ENCODE results near the gene SIDT2.

DNA sequence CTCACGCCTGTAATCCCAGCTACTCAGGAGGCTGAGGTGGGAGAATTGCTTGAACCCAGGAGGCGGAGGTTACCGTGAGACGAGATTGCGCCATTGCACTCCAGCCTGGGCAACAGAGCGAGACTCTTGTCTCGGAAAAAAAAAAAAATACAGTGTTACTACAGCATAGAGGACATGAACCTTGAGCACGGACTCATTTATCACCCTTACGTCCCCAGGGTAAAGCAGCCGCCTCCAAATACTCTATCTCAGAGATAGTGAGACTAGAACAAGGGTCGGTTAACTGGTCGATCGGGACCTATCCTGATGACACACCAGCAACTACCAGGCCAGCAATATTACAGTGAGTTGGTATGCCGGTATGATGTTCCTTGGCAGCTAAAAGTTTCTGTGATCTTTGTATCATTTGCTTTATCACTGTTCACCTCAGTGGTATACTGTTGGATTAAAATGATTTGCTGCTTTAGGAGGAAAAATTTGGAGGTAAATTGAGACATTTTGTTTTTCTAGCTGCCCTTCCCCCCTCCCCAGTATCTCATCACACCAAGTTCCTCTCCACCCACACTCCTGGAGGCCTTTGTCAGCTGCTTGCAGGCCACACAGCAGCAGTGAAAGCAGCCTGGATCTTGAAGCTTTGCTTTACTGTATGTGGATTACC lies 7.0 kb upstream of the SIDT2 start:
- TF ChIP-seq ZNF773 (CRISPR knock-in tag; IDR thresholded peaks at IDR 0.05; ENCODE audit: borderline replicate concordance): no peak
- no peak for TF ChIP-seq SP2 (CRISPR knock-in tag; IDR thresholded peaks at IDR 0.05)
- TF ChIP-seq, protein P1, sequence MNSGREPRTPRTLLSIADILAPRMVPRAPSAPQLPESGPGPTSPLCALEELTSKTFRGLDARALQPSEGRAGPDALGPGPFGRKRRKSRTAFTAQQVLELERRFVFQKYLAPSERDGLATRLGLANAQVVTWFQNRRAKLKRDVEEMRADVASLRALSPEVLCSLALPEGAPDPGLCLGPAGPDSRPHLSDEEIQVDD (CRISPR knock-in tag; IDR thresholded peaks at IDR 0.05; ENCODE audit: borderline replicate concordance): no peak
- TF ChIP-seq POLR2A (IDR thresholded peaks at IDR 0.05; ENCODE audit: insufficient read depth in 1 of 2, low read depth in 2 of 2, low read length in 2 of 2): no peak

Data from HepG2 (cell line).